HepG2 (cell line): Measurements from ENCODE around the gene ZNF500. TPM values are rescaled to one million over a fixed set of nuclear protein-coding genes. Genes with fewer than 3 reads are reported as not detected.
"Not testable (repeated sequence)": the region's sequence is repeated elsewhere in the genome, so short reads cannot be mapped to it uniquely, and the experiment has no call there.

Source experiments
- ATAC-seq: fragments of 200-7000 bp; cut with Tn5 transposase; 3 replicates; pipeline ENCODE4 v1.9.1; 2020; ENCODE audit warnings: mild to moderate bottlenecking, moderate library complexity
- BruUV-seq: library from RNA; stranded (reverse); fragments of 400-500 nt; replicated peaks from 2 replicates; lab custom pipeline; 2021; lab: Mats Ljungman, UMichigan
- CTCF ChIA-PET: fragments of 300-600 bp; formaldehyde crosslinking; extraction: SDS; loops from one replicate; lab custom pipeline; 2021; ENCODE audit warnings: low total read pairs, inconsistent platforms, low intra/inter-chr PET ratio; lab: Yijun Ruan, JAX
- POLR2A ChIA-PET: fragments of 350-600 bp; sonication (Branson Sonifier 250); formaldehyde crosslinking; loops from one replicate; lab custom pipeline; 2020; ENCODE audit warnings: antibody characterized with exemption, inconsistent platforms; lab: Yijun Ruan, JAX
- DNase-seq: peaks from one replicate; pipeline ENCODE4 v3.0.0-alpha.2; 2015; ENCODE audit warnings: low spot score
- FAIRE-seq: peaks from 3 replicates; lab custom pipeline; 2011; peaks lifted over from hg19 to GRCh38; lab: Jason Lieb, UNC
- H2AFZ ChIP-seq: one replicate; pipeline ENCODE4 v1.6.1; 2011; ENCODE audit warnings: low read length, inconsistent platforms
- H3K27ac ChIP-seq: fragments of 300-600 bp; 3 replicates; pipeline ENCODE4 v1.8.0; 2011; ENCODE audit warnings: mixed run types, mild to moderate bottlenecking, mixed read lengths, low read length, inconsistent platforms; ENCODE audit not compliant: insufficient read depth; ENCODE audit errors: extremely low read length
- H3K27me3 ChIP-seq, 2 experiments: fragments of 200-600 bp in 1 of 2; 2 replicates in 1 of 2; 3 replicates in 1 of 2; pipeline versions ENCODE4 v1.6.0 to v1.8.0; 2011; ENCODE audit warnings: low read length in 2 of 2, mild to moderate bottlenecking in 2 of 2, moderate library complexity in 2 of 2, inconsistent platforms in 1 of 2; ENCODE audit not compliant: insufficient read depth in 2 of 2, control insufficient read depth in 1 of 2
- H3K36me3 ChIP-seq, 2 experiments: fragments of 200-600 bp in 1 of 2; replicated peaks in 1 of 2; 2 replicates in 1 of 2; 3 replicates in 1 of 2; pipeline versions ENCODE4 v1.5.1 to v1.8.0; 2011; ENCODE audit warnings: low read length in 2 of 2, inconsistent platforms in 1 of 2; ENCODE audit not compliant: insufficient read depth in 2 of 2, control insufficient read depth in 1 of 2
- H3K4me1 ChIP-seq: 2 replicates; pipeline ENCODE4 v1.5.1; 2012; ENCODE audit warnings: low read length, inconsistent platforms; ENCODE audit not compliant: insufficient read depth
- H3K4me2 ChIP-seq: 2 replicates; pipeline ENCODE4 v1.6.0; 2011; ENCODE audit warnings: low read depth, low read length, inconsistent platforms
- H3K4me3 ChIP-seq, 3 experiments: fragments of 200-600 bp in 1 of 3; sonication (generic), shearing (Covaris generic) in 1 of 3; replicated peaks in 1 of 3; 2 replicates each; pipeline ENCODE4 v1.5.1; 2011 to 2016; ENCODE audit warnings: low read length in 3 of 3, inconsistent platforms in 2 of 3, low read depth in 2 of 3, mild to moderate bottlenecking in 2 of 3, control low read depth in 1 of 3, mixed read lengths in 1 of 3; ENCODE audit not compliant: insufficient read depth in 1 of 3
- H3K79me2 ChIP-seq: one replicate; pipeline ENCODE4 v1.6.1; 2011; ENCODE audit warnings: low read length, inconsistent platforms; ENCODE audit not compliant: insufficient read depth
- H3K9ac ChIP-seq: 2 replicates; pipeline ENCODE4 v1.6.0; 2011; ENCODE audit warnings: mild to moderate bottlenecking, low read depth, low read length, inconsistent platforms; ENCODE audit not compliant: insufficient read depth
- H3K9me3 ChIP-seq: 2 replicates; pipeline ENCODE4 v1.5.1; 2012; ENCODE audit warnings: mild to moderate bottlenecking, low read length
- H4K20me1 ChIP-seq: 2 replicates; pipeline ENCODE4 v1.6.0; 2011; ENCODE audit warnings: inconsistent platforms, mild to moderate bottlenecking, low read length, moderate library complexity; ENCODE audit not compliant: insufficient read depth
- CEBPB ChIP-seq: IDR thresholded peaks from 2 replicates; pipeline ENCODE4 v1.6.1; 2011; ENCODE audit warnings: low read depth, low read length, improper control_type of control experiment, borderline replicate concordance
- CEBPG ChIP-seq: IDR thresholded peaks from 2 replicates; pipeline ENCODE4 v1.6.1; 2016
- PHF8 ChIP-seq: sonication (generic); formaldehyde crosslinking; IDR thresholded peaks from 2 replicates; pipeline ENCODE4 v1.5.0; 2020; ENCODE audit warnings: missing genetic modification reagents
- ZMYM3 ChIP-seq: sonication (generic); formaldehyde crosslinking; IDR thresholded peaks from 2 replicates; pipeline ENCODE4 v1.5.1; 2020; ENCODE audit warnings: mild to moderate bottlenecking, missing genetic modification reagents
- ZNF770 ChIP-seq: sonication (generic); formaldehyde crosslinking; IDR thresholded peaks from 2 replicates; pipeline ENCODE4 v1.5.0; 2020; ENCODE audit warnings: mild to moderate bottlenecking, missing genetic modification reagents
- WGBS: methylation state at CpG from one replicate; pipeline ENCODE4 v1.1.6; 2017; ENCODE audit warnings: low lambda C conversion rate; 5-methylcytosine and 5-hydroxymethylcytosine counted together
- in situ Hi-C: cut with HindIII; loops from 2 replicates; pipeline ENCODE4 v1.10.0; 2017; ENCODE audit warnings: low pct_unique_long_range_greater_than_20kb; ENCODE audit not compliant: extremely low pct_ligation_motif_present
- intact Hi-C: fragments of 100-400 bp; cut with micrococcal nuclease; formaldehyde crosslinking; loops from one replicate; pipeline ENCODE4 v1.10.0; 2022; ENCODE audit not compliant: unreplicated experiment
- polyA plus RNA-seq, 8 experiments: library from polyadenylated mRNA; depleted of rRNA in 3 of 8; stranded (reverse) in 7 of 8; unstranded in 1 of 8; fragments of >200 nt; fragmentation: Illumina TruSeq in 4 of 8; extraction: Trizol in 4 of 8; gene quantifications; 2 replicates each; pipeline versions ENCODE4 v1.2.1 to v1.2.3, GENCODE V29; 2011 to 2016; ENCODE audit warnings: low read depth in 4 of 8, missing spikeins in 1 of 8, mixed read lengths in 1 of 8; ENCODE audit not compliant: insufficient read depth in 1 of 8
- total RNA-seq, 5 experiments: library from RNA; depleted of rRNA; stranded (reverse); fragments of >200 nt; fragmentation: Illumina TruSeq; extraction: Trizol; gene quantifications; 2 replicates each; pipeline ENCODE4 v1.2.3, GENCODE V29; 2016; ENCODE audit warnings: low read depth in 1 of 5

The ZNF500 gene
- total and polyA plus RNA-seq, 2 of the 13 experiments (the other 11 are each of a cell fraction or from before 2014, with no cell fraction given), result 6.1 to 12.2 TPM

- TF ChIP-seq CEBPG, result peak; percentile 22; the same call in 1 of the 2 replicates
- peak; percentile 34; the same call in 1 of the 2 replicates for TF ChIP-seq CEBPB
- TF ChIP-seq PHF8, result no peak
- TF ChIP-seq, all 625 proteins: peak for 4
Observed at GRCh38 chr16:4785758-4786433, 18.9 kb upstream of the ZNF500 start (continued).

DNA sequence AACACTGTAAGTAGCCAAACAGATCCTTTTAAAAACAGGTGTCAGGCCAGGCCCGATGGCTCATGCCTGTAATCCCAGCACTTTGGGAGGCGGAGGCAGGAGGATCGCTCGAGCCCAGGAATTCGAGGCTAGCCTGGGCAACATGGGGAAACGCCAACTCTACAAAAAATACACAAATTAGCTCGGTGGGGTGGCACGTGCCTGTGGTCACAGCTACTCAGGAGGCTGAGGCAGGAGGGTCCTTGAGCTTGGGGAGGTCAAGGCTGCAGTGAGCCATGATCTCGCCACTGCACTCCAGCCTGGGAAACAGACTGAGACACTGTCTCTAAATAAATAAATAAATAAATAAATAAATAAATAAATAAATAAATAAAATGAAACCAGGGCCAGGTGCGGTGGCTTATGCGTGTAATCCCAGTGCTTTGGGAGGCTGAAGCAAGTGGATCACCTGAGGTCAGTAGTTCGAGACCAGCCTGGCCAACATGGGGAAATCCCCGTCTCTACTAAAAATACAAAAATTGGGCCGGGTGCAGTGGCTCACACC lies 17.6 kb upstream of the ZNF500 start:
- H4K20me1 ChIP-seq, in situ Hi-C loops, FAIRE-seq, H3K27me3 ChIP-seq, CTCF ChIA-PET, H3K9ac ChIP-seq, H3K9me3 ChIP-seq, H2AFZ ChIP-seq, BruUV-seq, H3K27ac ChIP-seq, H3K4me3 ChIP-seq, DNase-seq, POLR2A ChIA-PET, H3K36me3 ChIP-seq, intact Hi-C loops, ATAC-seq, H3K79me2 ChIP-seq: not testable (repeated sequence)
- Histone ChIP-seq H3K4me1 (peaks cover 97% of the 10 kb centered on the region), H3K4me2 (peak overlapping the region; percentile 42; the same call in 1 of the 2 replicates)
- TF ChIP-seq ZNF770 (CRISPR knock-in tag) (0 out of 2 replicates have a peak, but pooled peaks have one; percentile 9), ZMYM3 (CRISPR knock-in tag) (peak; percentile 23)
- 50% methylated on average over 14 of the region's 14 CpGs for WGBS
